ENCODE data around the gene FCHO1. TPM values are rescaled to one million over a fixed set of nuclear protein-coding genes. Genes with fewer than 3 reads are reported as not detected.
A peak's percentile ranks its signal among the peaks of the same experiment; 100 is the strongest.
"Not testable (repeated sequence)": the region's sequence is repeated elsewhere in the genome, so short reads cannot be mapped to it uniquely, and the experiment has no call there.

FCHO1 gene
- total RNA-seq, 1 donor from 2014 or later, result 1.1 TPM

DNA sequence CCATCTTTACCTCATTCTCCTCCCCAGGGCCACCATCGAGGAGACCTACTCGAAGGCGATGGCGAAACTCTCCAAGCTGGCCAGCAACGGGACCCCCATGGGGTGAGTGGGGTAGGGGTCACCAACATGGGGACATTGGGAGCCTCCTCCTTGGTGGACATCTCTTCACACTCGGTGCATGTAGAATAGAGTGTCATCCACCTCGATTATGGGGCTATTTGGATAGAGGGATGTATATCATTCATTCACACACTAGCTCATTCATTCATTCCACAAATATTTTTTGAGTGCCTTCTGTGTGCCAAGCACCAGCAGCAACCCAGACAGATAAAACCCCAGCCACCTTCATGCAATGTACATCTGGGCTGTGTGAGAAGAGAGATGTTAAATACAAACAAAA is 13.1 kb downstream of the FCHO1 start:
- DNase-seq (ENCODE audit: low read depth, low spot score), result no peak

DNA sequence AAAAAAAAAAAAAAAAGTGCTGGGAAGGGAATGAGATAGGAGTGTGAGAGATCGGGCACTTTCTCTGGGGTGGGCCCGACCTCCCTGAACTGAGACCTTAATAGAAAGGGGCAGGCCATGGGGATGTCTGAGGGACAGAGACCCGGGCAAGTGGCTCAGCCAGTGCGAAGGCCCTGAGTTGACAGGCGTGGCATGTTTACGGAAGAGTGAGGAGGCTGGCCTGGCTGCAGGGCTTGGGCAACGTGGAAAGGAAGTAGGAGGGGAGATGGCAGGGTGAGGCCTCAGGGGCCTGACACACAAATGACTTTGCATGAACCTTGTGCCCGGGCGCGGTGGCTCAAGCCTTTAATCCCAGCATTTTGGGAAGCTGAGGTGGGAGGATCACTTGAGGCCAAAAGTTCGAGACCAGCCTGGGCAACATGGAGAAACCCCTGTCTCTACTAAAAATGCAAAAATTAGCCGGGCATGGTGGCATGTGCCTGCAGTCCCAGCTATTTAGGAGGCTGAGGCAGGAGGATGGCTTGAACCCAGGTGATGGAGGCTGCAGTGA is 13.9 kb downstream of the FCHO1 start:
- DNase-seq (ENCODE audit: low read depth, low spot score), result no peak

DNA sequence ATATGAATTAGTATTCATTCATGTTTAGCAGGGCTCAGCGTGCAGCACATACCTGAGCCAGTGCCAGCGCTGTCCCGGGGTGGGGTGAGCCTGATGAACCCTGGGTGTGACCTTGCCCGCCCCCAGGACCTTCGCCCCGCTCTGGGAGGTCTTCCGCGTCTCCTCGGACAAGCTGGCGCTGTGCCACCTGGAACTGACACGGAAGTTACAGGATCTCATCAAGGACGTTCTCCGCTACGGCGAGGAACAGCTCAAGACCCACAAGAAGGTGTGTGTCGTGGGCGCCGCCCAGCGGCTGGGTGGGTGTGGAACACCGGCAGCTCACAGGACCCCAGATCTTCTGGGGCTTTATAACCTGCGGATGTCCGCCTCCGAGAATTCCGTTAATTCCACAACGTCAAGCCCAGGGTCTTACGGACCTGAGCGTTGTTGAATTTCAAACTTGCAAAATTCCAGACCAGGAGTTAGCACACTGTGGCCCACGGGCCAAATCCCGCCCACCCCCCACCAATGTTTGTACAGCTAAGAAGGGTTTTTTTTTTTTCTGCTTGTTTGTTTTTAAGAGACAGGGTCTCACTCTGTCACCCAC is 15.4 kb downstream of the FCHO1 start:
- DNase-seq (ENCODE audit: low read depth, low spot score), result peak; percentile 50

DNA sequence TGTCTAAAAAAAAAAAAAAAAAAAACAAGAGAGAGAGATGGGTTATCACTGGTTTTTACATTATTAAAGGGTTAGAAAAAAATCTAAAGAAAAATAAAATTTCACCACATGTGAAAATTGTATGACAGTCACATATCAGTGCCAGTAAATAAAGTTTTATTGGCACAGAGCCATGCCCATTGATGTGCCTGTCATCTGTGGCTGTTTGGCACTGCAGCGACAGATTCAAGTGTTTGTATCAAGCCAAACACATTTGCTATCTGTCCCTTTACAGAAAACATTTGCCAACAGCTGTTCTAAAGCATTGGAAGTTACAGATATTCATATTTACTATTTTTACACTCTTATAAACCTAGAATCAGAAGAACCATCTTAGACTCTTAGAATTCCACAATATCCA is 16.3 kb downstream of the FCHO1 start:
- DNase-seq (ENCODE audit: low read depth, low spot score), result no peak

DNA sequence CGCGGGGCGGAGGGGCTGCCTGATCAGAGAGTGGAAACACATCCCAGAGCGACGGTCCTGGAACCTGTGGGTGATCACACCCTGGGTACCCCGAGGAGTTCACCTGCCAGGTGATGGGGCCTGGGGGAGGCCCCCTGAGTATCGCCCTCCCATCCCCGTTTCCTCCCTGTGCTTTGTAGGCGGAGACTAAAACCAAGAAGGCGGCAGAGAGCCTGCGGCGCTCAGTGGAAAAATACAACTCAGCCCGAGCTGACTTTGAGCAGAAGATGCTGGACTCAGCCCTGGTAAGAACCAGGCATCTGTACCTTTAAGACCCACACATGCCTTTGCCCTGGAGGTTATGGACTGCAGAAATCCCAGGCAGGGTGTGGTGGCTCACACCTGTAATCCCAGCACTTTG is 19.3 kb downstream of the FCHO1 start:
- no peak for DNase-seq (ENCODE audit: low read depth, low spot score)

DNA sequence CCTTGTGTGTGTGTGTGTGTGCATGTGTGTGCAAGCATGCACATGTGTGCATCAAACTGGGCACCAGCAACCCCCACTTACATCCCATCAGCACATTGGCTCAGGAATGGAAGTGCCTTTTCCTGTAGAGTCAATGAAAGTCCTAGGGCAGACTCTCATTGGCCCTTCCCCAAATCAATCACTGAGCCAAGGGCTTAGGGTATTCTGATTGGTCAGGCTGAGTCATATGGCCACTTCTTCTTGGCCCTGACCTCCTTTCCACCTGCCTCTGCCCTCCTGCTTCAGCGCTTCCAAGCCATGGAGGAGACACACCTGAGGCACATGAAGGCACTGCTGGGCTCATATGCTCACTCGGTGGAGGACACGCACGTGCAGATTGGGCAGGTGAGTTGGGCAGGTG is 20.9 kb downstream of the FCHO1 start:
- DNase-seq (ENCODE audit: low read depth, low spot score), result no peak

DNA sequence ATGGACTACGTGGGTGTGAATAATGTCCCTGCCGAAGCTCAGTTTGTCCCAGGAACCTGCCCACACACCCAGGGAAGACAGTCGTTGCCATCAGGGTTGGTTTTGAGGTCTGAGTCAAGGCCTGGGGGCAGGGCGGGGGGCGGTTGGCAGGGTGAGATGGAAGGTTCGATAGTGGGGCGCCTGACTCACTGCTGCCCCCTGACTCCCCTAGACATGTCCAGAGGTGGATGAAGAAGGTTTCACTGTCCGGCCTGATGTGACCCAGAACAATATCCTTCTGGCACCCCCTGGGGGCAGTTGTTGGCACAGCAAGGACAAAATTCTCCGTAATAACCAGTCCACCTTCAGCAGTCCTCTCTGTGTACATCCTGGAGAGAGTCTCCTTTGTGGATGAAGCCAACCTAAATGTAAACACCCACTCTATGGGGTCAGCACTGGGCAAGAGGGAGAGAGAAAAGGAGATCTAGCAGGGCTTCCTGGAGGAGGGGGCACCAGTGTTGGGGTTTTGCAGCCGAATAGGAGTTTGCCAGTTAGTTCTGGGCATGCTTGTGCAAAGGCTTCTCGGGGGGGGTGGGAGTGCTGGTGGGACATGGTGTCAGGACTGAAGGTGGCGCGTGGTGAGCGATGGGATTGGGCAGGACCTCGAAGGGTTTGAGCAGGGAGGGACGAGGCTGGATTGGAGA is 24.1 kb downstream of the FCHO1 start:
- DNase-seq (ENCODE audit: low read depth, low spot score), result no peak

DNA sequence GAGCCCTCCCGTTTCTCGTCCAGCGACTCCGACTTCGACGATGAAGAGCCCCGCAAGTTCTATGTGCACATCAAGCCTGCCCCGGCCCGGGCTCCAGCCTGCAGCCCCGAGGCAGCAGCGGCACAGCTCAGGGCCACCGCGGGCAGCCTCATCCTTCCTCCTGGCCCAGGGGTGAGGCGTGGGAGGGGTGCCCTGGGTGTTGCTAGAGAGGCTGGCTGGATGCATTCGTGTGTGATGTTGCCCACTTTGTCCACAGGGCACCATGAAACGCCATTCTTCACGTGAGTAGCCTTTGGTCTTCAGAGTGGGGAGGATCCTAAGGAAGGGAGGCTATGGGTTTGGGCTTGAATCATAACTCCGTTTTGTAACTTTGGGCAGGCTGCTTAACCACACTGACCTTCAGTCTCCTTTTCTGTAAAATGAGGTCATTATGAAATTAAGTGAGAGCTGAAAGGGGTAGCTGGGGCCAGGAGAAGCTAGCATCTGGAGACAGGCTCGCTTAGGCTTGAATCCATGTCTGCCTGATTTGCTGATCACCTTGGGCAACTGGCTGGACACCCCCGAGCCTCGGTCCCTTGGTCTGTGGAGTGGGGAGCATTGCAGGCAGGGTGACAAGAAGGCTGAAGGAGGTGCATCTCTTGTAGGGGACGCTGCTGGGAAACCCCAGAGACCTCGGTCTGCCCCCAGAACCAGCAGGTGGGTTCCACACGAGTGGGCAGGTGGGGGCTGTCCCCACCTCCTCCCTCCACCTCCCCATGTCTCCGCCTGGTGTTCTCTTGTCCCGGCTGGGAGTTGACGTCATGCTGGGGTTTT is 24.9 kb downstream of the FCHO1 start:
- DNase-seq (ENCODE audit: low read depth, low spot score), result no peak

DNA sequence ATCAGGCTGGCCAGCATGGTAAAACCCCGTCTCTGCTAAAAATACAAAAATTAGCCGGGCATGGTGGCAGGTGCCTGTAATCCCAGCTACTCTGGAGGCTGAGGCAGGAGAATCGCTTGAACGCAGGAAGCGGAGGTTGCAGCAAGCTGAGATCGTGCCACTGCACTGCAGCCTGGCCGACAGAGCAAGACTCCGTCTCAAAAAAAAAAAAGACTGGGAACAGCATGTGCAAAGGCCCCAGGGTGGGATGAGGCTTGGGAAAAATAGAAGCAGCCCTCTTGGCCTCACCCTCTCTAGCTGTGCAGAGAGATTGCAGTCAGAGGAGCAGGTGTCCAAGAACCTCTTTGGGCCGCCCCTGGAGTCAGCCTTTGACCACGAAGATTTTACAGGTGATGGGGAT is 26.6 kb downstream of the FCHO1 start:
- DNase-seq (ENCODE audit: low read depth, low spot score), result not testable (repeated sequence)

DNA sequence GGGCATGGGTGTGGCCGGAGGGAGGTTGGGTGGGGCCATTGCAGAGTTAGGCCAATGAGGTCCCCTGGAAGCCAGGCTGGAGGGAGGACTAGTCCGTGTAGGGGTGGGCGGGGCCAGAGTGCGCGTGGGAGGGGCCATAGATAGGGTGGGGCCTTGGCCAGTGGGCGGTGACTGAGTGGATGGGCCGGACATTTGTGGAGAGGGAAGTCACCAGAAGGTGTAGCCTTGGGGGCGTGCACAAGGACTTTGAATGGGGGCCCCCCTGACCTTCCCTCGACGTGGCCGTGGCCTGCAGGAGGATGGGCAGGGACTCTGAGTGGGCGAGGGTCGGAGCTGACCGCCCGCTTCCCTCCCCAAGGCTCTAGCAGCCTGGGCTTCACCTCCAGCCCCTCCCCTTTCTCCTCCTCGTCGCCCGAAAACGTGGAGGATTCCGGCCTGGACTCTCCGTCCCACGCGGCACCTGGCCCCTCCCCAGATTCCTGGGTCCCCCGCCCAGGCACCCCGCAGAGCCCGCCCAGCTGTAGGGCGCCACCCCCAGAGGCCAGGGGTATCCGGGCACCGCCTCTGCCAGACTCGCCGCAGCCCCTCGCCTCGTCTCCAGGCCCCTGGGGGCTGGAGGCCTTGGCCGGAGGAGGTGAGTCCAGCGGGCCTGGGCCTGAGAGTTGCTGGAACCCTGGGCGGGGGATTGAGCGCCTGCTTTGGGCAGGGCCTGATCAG is 27.1 kb downstream of the FCHO1 start:
- no peak for DNase-seq (ENCODE audit: low read depth, low spot score)

DNA sequence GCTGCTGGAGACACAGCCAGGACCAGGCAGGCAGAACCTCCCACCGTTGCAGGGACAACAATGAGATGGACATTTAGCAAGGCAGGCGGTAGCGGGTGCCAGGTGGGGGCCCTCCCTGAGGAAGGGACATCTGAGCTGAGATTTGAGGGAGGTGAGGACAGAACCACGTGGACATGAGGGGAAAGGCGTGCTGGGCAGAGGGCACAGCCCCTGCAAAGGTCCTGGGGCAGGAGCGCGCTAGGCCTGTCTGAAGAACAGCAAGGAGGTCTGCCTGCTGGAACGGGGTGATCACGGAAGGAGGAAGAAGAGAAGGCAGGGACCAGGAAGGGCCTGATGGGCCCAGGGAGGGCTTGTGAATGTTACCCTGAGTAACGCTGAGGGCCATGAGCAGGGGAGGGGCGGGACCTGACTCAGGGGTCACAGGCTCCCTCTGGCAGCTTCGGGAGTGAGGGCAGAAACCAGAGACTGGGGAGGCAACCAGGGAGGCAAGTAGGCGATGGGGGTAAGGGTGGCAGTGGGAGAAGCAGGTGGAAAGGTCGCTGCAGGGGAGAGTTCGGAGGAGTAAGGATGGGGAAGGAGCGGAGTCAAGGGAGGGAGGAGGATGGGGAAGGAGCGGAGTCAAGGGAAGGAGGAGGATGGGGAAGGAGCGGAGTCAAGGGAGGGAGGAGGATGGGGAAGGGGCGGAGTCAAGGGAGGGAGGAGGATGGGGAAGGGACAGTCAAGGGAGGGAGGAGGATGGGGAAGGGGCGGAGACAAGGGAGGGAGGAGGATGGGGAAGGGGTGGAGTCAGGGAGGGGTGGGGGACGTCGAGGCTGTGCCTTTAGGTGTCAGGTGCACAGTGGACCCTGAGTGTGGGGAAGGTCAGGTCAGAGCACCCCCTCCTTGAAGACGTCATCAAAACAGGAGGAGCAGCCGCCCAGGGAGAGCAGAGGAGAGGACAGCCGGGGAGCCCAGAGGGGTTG is 28.0 kb downstream of the FCHO1 start:
- no peak for DNase-seq (ENCODE audit: low read depth, low spot score)

DNA sequence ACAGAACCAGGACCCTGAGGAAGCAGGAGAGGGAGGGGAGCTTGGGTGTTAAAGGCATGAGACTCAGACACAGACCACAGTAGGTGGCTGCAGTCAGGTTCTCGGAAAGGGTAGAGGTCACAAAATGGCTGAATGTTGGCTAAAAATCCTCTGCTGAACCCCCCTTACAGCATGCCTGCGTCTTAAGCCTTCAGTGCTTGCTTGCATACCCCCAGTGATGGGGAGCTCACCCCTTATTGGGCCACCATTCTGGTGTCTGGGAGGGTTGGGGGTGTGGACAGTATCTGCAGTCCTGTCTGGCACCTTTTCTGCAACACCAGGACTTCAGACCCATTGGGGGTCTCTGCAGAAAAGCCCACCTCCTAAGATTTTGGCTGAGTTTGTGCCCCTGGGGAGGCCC is 29.5 kb downstream of the FCHO1 start:
- DNase-seq (ENCODE audit: low read depth, low spot score), result no peak

DNA sequence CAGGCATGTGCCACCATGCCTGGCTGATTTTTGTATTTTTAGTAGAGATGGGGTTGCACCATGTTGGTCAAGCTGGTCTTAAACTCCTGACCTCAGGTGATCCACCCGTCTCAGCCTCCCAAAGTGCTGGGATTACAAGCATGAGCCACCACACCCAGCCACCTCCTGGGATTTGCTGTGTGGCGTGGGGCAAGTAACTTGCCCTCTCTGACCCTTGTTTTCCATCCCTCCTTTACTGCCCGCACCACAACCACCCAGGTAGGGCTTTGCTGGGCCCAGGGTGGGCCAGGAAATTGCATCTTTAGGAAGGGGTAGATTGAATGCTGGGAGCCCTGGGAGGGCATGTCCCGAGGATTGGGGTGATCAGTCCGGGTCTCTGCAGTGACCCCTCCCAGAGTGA is 32.4 kb downstream of the FCHO1 start:
- not testable (repeated sequence) for DNase-seq (ENCODE audit: low read depth, low spot score)

DNA sequence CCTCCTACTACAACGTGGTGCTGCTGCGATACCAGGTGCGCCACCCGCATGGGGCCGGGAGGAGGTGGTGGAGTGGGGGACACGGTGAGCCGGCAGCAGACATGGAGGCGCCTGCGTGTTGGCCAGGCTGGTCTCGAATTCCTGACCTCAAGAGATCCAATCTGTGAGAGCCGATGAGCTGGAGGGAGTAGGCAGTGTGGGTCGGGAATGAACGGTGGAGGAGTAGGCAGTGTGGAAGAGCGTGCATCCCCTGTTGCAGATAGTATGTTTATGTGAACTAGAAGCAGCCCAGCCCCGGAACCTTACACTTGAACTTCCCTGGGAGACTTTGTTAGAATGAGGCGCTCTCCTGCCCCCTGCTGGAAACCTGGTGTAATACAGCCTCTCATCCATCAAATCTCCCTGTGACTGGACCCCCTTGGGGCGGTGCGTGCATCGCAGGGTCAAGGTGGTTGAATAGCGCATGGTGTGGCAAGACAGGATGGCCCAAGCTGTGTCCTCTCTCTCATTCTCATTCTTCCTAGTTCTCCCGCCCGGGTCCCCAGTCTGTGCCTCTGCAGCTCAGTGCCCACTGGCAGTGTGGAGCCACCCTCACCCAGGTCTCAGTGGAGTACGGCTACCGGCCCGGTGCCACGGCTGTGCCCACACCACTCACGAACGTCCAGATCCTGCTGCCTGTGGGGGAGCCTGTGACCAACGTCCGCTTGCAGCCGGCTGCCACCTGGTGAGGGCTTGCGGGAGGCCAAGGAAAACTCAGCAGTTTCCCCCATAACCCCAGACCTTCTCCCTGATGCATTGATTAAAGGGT is 33.1 kb downstream of the FCHO1 start:
- DNase-seq (ENCODE audit: low read depth, low spot score), result no peak

DNA sequence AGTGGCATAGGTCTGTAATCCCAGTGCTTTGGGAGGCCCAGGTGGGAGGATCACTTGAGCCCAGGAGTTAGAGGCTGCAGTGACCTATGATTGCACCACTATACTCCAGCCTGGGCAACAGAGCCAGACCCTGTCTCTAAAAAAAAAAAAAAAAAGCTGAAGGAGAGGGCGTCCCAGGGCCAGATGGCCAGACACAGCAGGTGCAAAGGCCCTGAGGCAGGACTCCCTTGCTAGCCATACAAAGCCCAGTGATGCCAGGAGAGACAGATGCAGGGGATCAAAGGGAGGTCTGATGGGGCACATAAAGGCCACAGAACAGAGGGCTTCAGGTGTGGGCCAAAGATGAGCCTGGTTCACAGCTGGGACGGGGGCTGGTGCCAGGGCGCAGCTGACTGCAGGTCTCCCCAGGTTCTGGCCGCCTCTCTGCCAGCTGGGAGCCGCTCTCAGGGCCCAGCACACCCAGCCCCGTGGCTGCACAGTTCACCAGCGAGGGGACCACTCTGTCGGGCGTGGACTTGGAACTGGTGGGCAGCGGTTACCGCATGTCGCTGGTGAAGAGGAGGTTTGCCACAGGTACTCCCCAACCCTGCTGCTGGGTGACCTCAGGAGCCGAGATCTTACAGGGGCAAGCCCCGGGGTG is 36.1 kb downstream of the FCHO1 start:
- no peak for DNase-seq (ENCODE audit: low read depth, low spot score)

DNA sequence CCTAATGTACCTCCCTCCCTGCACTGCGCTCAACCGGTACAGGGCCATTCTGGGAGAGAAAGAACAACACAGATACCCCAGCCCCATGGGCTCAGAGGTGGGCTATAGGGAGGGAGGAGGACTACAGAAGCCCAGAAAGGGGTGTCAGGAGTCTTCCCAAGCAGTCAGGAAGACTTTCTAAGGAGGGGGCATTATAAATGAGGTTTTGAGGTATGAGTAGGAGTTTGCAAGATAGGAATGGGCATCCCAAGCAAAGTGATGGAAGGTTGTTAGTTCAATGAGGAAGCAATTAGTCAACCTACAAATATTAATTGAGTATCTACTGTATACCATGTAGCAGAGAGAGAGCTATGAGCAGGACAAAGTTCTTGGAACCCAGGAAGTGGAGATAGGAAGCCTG is 37.4 kb downstream of the FCHO1 start:
- DNase-seq (ENCODE audit: low read depth, low spot score), result no peak

DNA sequence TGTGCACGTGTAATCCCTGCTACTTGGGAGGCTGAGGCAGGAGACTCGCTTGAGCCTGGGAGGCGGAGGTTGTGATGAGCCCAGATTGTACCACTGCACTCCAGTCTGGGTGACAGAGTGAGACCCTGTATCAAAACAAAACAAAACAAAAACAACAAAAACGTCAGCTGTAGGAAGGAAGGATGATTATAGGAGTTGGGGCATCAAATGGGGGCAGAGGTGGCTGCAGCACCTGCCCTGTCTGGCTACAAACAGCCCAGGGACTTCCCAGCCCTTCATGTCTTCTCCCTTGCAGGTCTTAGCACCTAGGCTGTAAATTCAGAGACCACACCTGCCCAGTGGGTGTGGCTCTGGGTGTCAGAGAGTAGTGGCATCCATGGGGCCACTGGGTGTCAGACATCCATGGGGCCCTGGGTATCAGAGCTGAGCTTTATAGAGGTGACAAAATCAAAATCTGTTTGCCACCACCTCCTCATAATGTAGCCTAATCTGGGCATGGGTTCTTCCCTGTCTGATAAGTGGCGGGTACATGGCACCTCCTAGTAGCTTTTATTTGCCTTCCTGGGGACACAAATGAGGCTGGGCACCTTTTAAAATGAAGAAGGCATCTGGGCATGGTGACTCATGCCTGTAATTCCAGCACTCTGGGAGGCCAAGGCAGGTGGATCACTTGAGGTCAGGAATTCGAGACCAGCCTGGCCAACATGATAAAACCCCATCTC is 38.9 kb downstream of the FCHO1 start:
- no peak for DNase-seq (ENCODE audit: low read depth, low spot score)

DNA sequence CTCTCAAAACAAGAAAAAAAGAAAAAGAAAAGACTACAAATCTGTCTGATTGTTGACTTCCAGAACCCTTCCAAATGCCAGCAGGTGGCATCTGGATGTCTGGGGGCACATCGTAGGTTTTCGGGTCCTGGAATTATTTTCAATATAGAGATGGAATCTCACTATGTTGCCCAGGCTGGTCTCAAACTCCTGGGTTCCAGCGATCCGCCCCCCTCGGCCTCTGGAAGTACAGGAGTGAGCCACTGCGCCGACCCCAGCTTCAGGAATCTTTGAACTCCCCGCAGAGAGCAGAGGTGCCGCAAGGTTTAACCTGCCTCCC is 43.1 kb downstream of the FCHO1 start:
- DNase-seq (ENCODE audit: low read depth, low spot score), result no peak

Measured in pulmonary artery endothelial cell (primary cell).